Tibial nerve (tissue), 4 donors: ENCODE measurements around the gene STK26.
"Not testable (repeated sequence)": the region's sequence is repeated elsewhere in the genome, so short reads cannot be mapped to it uniquely, and the experiment has no call there.

ENCODE experiments used
- CTCF ChIP-seq, 5 experiments: fragments of 200-600 bp in 3 of 5; fragments of 450-650 bp in 2 of 5; sonication (generic) in 3 of 5; IDR thresholded peaks; one replicate each; pipeline ENCODE4 v1.5.1; 2016 to 2019; ENCODE audit warnings: antibody characterized with exemption in 5 of 5, mild to moderate bottlenecking in 3 of 5, moderate library complexity in 2 of 5
- EP300 ChIP-seq, 2 donors: sonication (generic); formaldehyde crosslinking; IDR thresholded peaks; one replicate each; pipeline ENCODE4 v1.6.1; 2017; ENCODE audit warnings: antibody characterized with exemption in 2 of 2, mild to moderate bottlenecking in 1 of 2
- POLR2A ChIP-seq, 2 donors: fragments of 450-650 bp; IDR thresholded peaks; one replicate each; pipeline ENCODE4 v1.6.1; 2017; ENCODE audit warnings: antibody characterized with exemption in 2 of 2, mild to moderate bottlenecking in 2 of 2, moderate library complexity in 2 of 2

DNA sequence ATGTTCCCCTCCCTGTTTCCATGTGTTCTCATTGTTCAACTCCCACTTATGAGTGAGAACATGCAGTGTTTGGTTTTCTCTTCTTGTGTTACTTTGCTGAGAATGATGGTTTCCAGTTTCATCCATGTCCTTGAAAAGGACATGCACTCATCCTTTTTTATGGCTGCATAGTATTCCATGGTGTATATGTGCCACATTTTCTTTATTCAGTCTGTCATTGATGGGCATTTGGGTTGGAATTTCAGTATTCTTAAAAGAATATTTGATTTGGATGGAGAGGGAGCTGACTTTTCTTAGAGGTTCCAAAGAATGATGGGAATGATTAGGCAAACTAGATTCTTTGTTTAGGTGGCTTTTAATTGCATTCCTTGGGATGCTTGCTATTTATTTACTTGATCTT is 28.7 kb downstream of the STK26 start:
- not testable (repeated sequence) for TF ChIP-seq POLR2A, CTCF, EP300 (IDR thresholded peaks at IDR 0.05)
